Measurements from ENCODE around the gene NEU3. TPM values are rescaled to one million over a fixed set of nuclear protein-coding genes. Genes with fewer than 3 reads are reported as not detected.

NEU3 gene
- polyA plus RNA-seq, 1 donor (not counting 4 experiments of a cell fraction or from before 2014, with no cell fraction given) = 8.2 TPM

GRCh38 chr11:74992852-74993251, 4.1 kb downstream of the NEU3 start:
- no peaks in the 10 kb centered on the region for H4K20me1 ChIP-seq (ENCODE audit: control insufficient read depth, extremely low read depth, insufficient read depth, low read length)
- H2AFZ ChIP-seq (ENCODE audit: control insufficient read depth, low read length) = no peak overlapping the region
- FAIRE-seq (no peak), DNase-seq (ENCODE audit: low read depth, low spot score) (no peak)
- dilution Hi-C loops (cut with MboI; ENCODE audit: extremely low pct_ligation_motif_present, low sequenced_read_pairs) = no loop called here
- H3K27me3 ChIP-seq (ENCODE audit: control insufficient read depth, extremely low read depth, insufficient read depth, low read length) = no peaks in the 10 kb centered on the region
- peaks cover 19% of the 10 kb centered on the region for H3K79me2 ChIP-seq (ENCODE audit: control insufficient read depth, insufficient read depth, low read length)
- TF ChIP-seq, protein P1, sequence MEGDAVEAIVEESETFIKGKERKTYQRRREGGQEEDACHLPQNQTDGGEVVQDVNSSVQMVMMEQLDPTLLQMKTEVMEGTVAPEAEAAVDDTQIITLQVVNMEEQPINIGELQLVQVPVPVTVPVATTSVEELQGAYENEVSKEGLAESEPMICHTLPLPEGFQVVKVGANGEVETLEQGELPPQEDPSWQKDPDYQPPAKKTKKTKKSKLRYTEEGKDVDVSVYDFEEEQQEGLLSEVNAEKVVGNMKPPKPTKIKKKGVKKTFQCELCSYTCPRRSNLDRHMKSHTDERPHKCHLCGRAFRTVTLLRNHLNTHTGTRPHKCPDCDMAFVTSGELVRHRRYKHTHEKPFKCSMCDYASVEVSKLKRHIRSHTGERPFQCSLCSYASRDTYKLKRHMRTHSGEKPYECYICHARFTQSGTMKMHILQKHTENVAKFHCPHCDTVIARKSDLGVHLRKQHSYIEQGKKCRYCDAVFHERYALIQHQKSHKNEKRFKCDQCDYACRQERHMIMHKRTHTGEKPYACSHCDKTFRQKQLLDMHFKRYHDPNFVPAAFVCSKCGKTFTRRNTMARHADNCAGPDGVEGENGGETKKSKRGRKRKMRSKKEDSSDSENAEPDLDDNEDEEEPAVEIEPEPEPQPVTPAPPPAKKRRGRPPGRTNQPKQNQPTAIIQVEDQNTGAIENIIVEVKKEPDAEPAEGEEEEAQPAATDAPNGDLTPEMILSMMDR (optimal IDR thresholded peaks at IDR 0.05 in 1 of 3, IDR thresholded peaks at IDR 0.05 in 1 of 3, conservative IDR thresholded peaks at IDR 0.05 in 1 of 3; ENCODE audit: extremely low read depth in 1 of 3, insufficient read depth in 2 of 3, low read length in 3 of 3) = no peak
- TF ChIP-seq EZH2 (IDR thresholded peaks at IDR 0.05; ENCODE audit: low read length) = no peak
- no peak overlapping the region for H3K4me2 ChIP-seq (ENCODE audit: control insufficient read depth, extremely low read depth, insufficient read depth, low read depth, low read length)
- no peaks in the 10 kb centered on the region for H3K9me1 ChIP-seq (ENCODE audit: control insufficient read depth, extremely low read depth, insufficient read depth, low read length)
- peaks cover 21% of the 10 kb centered on the region for H3K4me1 ChIP-seq (ENCODE audit: control insufficient read depth, extremely low read depth, insufficient read depth, low read length)
- no peak overlapping the region for H3K27ac ChIP-seq (ENCODE audit: control insufficient read depth, insufficient read depth, low read length)
- H3K36me3 ChIP-seq (ENCODE audit: control insufficient read depth in 2 of 2, extremely low read depth in 1 of 2, insufficient read depth in 2 of 2, low read length in 2 of 2) = peaks cover 2 to 9% of the 10 kb centered on the region in 2 experiments
- H3K9me3 ChIP-seq (ENCODE audit: control insufficient read depth, low read depth, low read length) = no peaks in the 10 kb centered on the region
- no peak overlapping the region for H3K4me3 ChIP-seq (ENCODE audit: control insufficient read depth in 2 of 3, extremely low read depth in 1 of 3, insufficient read depth in 2 of 3, low read depth in 1 of 3, low read length in 3 of 3)
- no peak overlapping the region for H3K9ac ChIP-seq (ENCODE audit: control insufficient read depth, extremely low read depth, insufficient read depth, low read length)

DNA sequence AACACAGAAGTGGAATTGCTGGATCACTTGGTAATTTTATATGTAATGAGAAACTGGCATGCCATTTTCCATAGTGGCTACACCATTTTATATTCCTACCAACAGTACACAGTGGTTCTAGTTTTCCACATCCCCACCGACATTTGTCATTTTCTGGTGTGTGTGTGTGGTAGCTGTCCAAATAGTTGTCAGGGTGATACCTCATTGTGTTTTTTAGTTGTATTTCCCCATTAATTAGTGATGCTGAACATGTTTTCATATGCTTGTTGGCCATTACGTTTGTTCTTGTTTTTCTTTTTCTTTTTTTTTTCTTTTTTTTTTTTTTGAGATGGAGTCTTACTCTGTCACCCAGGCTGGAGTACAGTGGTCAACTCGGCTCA, 12.2 kb downstream of the NEU3 start:
- Histone ChIP-seq H2AFZ (ENCODE audit: control insufficient read depth, low read length) (no peak overlapping the region), H3K9me1 (ENCODE audit: control insufficient read depth, extremely low read depth, insufficient read depth, low read length) (no peaks in the 10 kb centered on the region), H4K20me1 (ENCODE audit: control insufficient read depth, extremely low read depth, insufficient read depth, low read length) (no peaks in the 10 kb centered on the region), H3K36me3 (ENCODE audit: control insufficient read depth in 2 of 2, extremely low read depth in 1 of 2, insufficient read depth in 2 of 2, low read length in 2 of 2) (peaks cover 5 to 9% of the 10 kb centered on the region in 2 experiments), H3K9me3 (ENCODE audit: control insufficient read depth, low read depth, low read length) (no peaks in the 10 kb centered on the region), H3K27ac (ENCODE audit: control insufficient read depth, insufficient read depth, low read length) (no peak overlapping the region), H3K27me3 (ENCODE audit: control insufficient read depth, extremely low read depth, insufficient read depth, low read length) (no peaks in the 10 kb centered on the region), H3K4me3 (ENCODE audit: control insufficient read depth in 2 of 3, extremely low read depth in 1 of 3, insufficient read depth in 2 of 3, low read depth in 1 of 3, low read length in 3 of 3) (no peak overlapping the region), H3K4me2 (ENCODE audit: control insufficient read depth, extremely low read depth, insufficient read depth, low read depth, low read length) (no peak overlapping the region), H3K79me2 (ENCODE audit: control insufficient read depth, insufficient read depth, low read length) (no peaks in the 10 kb centered on the region), H3K4me1 (ENCODE audit: control insufficient read depth, extremely low read depth, insufficient read depth, low read length) (no peaks in the 10 kb centered on the region), H3K9ac (ENCODE audit: control insufficient read depth, extremely low read depth, insufficient read depth, low read length) (no peak overlapping the region)
- TF ChIP-seq EZH2 (IDR thresholded peaks at IDR 0.05; ENCODE audit: low read length) = no peak
- TF ChIP-seq, protein P1 (optimal IDR thresholded peaks at IDR 0.05 in 1 of 3, IDR thresholded peaks at IDR 0.05 in 1 of 3, conservative IDR thresholded peaks at IDR 0.05 in 1 of 3; ENCODE audit: extremely low read depth in 1 of 3, insufficient read depth in 2 of 3, low read length in 3 of 3) = no peak
- dilution Hi-C loops (cut with MboI; ENCODE audit: extremely low pct_ligation_motif_present, low sequenced_read_pairs) = no loop called here
- FAIRE-seq = no peak
- no peak for DNase-seq (ENCODE audit: low read depth, low spot score)
